ENCODE measurements around the gene ADGRD2. TPM values are rescaled to one million over a fixed set of nuclear protein-coding genes. Genes with fewer than 3 reads are reported as not detected.

ADGRD2 gene
- total and polyA plus RNA-seq, 3 donors from 2014 or later: 0.31 to 1.5 (median 0.74) TPM

DNA sequence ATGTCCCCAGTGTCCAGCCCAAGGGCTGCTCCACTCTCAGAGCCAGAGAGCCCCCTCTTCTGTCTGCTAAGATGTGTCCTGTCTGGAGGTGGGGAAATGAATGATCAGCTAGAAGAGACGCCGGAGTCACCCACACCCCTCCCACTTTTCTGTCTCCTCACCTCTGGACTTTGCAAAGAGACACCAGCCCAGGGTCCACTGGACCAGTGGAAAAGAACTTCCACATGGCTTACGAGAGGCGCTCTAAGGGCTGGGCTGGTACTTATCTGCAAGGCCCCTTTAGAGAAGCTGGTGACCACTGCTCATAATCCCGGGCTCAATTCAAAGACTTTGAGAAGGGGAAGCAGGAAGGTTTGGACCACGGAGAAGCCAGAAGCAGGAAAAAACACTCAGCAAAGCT is 47.8 kb downstream of the ADGRD2 start:
- Histone ChIP-seq H3K4me1 (peaks cover 10% of the 10 kb centered on the region), H3K4me3 (no peak overlapping the region), H3K27ac (no peak overlapping the region), H3K36me3 (ENCODE audit: low read depth, missing control alignments) (no peaks in the 10 kb centered on the region), H3K27me3 (no peaks in the 10 kb centered on the region), H3K9me3 (no peaks in the 10 kb centered on the region)
- DNase-seq: no peak
- 76 to 85% methylated on average over 6 of the region's 6 CpGs for WGBS, 2 donors
- TF ChIP-seq, protein P1, sequence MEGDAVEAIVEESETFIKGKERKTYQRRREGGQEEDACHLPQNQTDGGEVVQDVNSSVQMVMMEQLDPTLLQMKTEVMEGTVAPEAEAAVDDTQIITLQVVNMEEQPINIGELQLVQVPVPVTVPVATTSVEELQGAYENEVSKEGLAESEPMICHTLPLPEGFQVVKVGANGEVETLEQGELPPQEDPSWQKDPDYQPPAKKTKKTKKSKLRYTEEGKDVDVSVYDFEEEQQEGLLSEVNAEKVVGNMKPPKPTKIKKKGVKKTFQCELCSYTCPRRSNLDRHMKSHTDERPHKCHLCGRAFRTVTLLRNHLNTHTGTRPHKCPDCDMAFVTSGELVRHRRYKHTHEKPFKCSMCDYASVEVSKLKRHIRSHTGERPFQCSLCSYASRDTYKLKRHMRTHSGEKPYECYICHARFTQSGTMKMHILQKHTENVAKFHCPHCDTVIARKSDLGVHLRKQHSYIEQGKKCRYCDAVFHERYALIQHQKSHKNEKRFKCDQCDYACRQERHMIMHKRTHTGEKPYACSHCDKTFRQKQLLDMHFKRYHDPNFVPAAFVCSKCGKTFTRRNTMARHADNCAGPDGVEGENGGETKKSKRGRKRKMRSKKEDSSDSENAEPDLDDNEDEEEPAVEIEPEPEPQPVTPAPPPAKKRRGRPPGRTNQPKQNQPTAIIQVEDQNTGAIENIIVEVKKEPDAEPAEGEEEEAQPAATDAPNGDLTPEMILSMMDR (IDR thresholded peaks at IDR 0.05): no peak
- no peak for TF ChIP-seq POLR2A (IDR thresholded peaks at IDR 0.05)
- intact Hi-C loops (cut with DNase I; ENCODE audit: low total_unique reads): no loop called here

DNA sequence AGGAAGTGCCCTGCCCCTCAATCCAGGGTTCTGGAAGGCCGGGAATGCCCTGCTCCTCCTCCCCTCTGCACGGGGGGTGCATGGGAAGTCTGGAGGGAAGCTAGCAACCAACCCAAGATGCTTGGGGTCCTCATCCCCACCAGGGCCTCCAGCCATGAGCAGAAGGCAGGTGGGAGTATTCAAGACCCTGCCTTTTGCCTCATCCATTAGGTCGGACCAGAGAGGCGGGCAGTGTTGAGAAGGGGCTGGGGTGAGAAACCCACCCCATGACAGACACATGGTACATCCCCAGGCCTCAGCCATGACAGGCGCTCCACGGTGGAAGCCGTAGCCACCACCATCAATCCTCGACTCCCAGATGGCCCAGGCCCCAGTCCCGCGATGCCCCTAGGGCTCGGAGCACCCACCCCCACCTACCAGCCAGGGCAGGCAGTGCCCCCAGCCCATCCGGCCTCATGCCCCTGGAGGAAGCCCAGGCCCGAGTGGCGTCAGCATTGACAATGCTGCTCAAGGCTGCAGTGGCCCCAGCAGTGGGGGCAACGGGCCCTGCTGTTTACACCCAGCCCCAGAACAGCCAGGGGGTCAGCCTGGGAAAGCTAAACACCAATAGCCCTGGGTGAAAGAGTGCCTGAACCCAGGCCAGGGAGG is 48.4 kb downstream of the ADGRD2 start:
- Histone ChIP-seq H3K9me3 (no peaks in the 10 kb centered on the region), H3K4me1 (peaks cover 12% of the 10 kb centered on the region), H3K27me3 (no peaks in the 10 kb centered on the region), H3K4me3 (no peak overlapping the region), H3K27ac (no peak overlapping the region), H3K36me3 (ENCODE audit: low read depth, missing control alignments) (no peaks in the 10 kb centered on the region)
- no peak for DNase-seq
- intact Hi-C loops (cut with DNase I; ENCODE audit: low total_unique reads): no loop called here
- TF ChIP-seq, protein P1 (IDR thresholded peaks at IDR 0.05): no peak
- TF ChIP-seq POLR2A (IDR thresholded peaks at IDR 0.05): no peak
- WGBS, 2 donors: 62 to 85% methylated on average over 4 to 14 of the region's 15 CpGs

DNA sequence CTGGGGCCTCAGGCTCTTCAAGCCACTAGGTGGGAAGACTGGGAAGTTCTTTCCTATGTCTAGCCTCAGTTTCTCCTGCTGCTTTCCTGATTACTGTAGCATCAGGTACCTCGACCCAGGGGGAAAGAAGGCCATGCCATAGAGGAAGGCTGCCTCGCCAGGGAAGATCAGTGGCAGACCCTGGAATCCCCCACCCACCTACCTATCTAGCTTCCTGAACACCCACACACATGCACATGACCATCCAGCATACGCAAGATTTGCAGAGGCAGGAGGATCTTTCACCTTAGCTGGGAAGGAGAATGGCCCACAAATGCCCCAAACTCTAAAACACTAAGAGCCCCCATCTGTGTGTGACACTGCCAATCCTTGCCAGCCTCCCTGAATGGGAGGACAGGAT is 49.0 kb downstream of the ADGRD2 start:
- intact Hi-C loops (cut with DNase I; ENCODE audit: low total_unique reads): no loop called here
- H3K4me1 ChIP-seq: peaks cover 17% of the 10 kb centered on the region
- H3K27ac ChIP-seq: no peak overlapping the region
- DNase-seq: no peak
- no peaks in the 10 kb centered on the region for H3K36me3 ChIP-seq (ENCODE audit: low read depth, missing control alignments)
- 84 to 100% methylated on average over 2 to 3 of the region's 3 CpGs for WGBS, 2 donors
- no peaks in the 10 kb centered on the region for H3K9me3 ChIP-seq
- no peaks in the 10 kb centered on the region for H3K27me3 ChIP-seq
- no peak overlapping the region for H3K4me3 ChIP-seq
- no peak for TF ChIP-seq POLR2A (IDR thresholded peaks at IDR 0.05)
- TF ChIP-seq, protein P1 (IDR thresholded peaks at IDR 0.05): no peak

DNA sequence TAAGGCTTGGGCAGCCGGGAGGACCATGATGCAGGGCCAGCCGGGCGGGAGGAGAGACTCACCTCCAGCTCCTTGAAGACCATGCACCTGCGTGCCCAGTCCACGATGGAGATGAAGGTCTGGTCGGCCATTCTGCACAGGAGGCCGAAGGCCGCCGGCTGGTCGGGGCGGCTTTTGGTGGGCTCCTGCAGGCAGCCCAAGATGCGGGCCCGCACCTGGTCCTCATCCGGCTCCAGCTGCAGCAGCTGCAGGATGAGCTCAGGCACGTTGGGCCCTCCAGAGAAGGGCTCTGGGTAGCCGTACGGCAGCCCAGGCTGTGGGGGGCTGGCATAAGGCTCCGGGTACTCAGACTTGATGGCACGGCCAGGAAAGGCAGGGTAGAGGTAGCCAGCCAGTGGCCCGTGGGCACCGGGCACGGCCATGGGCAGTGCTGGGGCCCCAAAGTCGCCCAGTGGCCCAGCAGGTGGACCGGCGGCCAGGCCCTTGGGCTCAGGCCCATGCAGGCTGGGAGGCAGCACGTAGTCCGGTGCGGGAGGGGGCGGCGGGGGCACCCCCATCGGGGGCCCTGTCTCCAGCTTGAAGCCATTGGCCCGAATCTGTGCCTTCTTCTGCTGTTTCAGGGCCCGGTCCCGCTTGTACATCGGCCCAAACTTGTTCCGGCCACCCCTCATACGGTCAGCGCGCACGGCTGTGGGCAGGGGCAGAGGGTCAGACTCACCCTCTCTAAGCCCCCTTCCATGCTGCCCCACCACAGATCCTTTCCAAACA is 50.0 kb downstream of the ADGRD2 start:
- intact Hi-C loops (cut with DNase I; ENCODE audit: low total_unique reads): no loop called here
- WGBS, 2 donors: 90 to 93% methylated on average over 13 to 36 of the region's 40 CpGs
- no peaks in the 10 kb centered on the region for H3K9me3 ChIP-seq
- no peak overlapping the region for H3K27ac ChIP-seq
- no peak overlapping the region for H3K4me3 ChIP-seq
- no peak for DNase-seq
- no peaks in the 10 kb centered on the region for H3K36me3 ChIP-seq (ENCODE audit: low read depth, missing control alignments)
- H3K27me3 ChIP-seq: no peaks in the 10 kb centered on the region
- TF ChIP-seq, protein P1 (IDR thresholded peaks at IDR 0.05): no peak
- TF ChIP-seq POLR2A (IDR thresholded peaks at IDR 0.05): no peak
- peaks cover 14% of the 10 kb centered on the region for H3K4me1 ChIP-seq

Data from testis (tissue), 3 donors.